PFSK-1 (cell line): Measurements from ENCODE around the gene CCT3.

Source experiments
- FOXP2 ChIP-seq: optimal IDR thresholded peaks from 2 replicates; pipeline ENCODE3; 2011; ENCODE audit warnings: borderline replicate concordance, control low read depth, inconsistent platforms; ENCODE audit not compliant: insufficient read depth; ENCODE audit errors: extremely low read length, extremely low read depth
- POLR2AphosphoS5 ChIP-seq: IDR thresholded peaks from 2 replicates; pipeline ENCODE4 v1.6.1; 2012; ENCODE audit warnings: low read depth, mild to moderate bottlenecking, control low read depth, low read length, moderate library complexity
- REST ChIP-seq, 2 experiments: IDR thresholded peaks; 2 replicates each; pipeline versions ENCODE4 v1.6.1 to v1.8.0; 2011 to 2012; ENCODE audit warnings: low read depth in 2 of 2, low read length in 2 of 2, control low read depth in 1 of 2, inconsistent platforms in 1 of 2, mild to moderate bottlenecking in 1 of 2, moderate library complexity in 1 of 2; ENCODE audit not compliant: insufficient read depth in 1 of 2
- SIN3A ChIP-seq: IDR thresholded peaks from 2 replicates; pipeline ENCODE4 v1.6.1; 2012; ENCODE audit warnings: mild to moderate bottlenecking, low read length, moderate library complexity, borderline replicate concordance; ENCODE audit not compliant: insufficient read depth
- TAF1 ChIP-seq: IDR thresholded peaks from 2 replicates; pipeline ENCODE4 v1.6.1; 2012; ENCODE audit warnings: low read length, control low read depth, borderline replicate concordance; ENCODE audit not compliant: insufficient read depth

Gene CCT3

GRCh38 chr1:156385534-156386031, 47.5 kb upstream of the CCT3 start:
- TF ChIP-seq FOXP2 (no peak), POLR2AphosphoS5 (no peak), REST (IDR thresholded peaks at IDR 0.05; ENCODE audit: insufficient read depth in 1 of 2, low read depth in 2 of 2, low read length in 2 of 2) (no peak), SIN3A (no peak), TAF1 (no peak)

- TF ChIP-seq TAF1 = no peak
- no peak for TF ChIP-seq POLR2AphosphoS5
- TF ChIP-seq FOXP2 = no peak
- TF ChIP-seq REST (IDR thresholded peaks at IDR 0.05; ENCODE audit: insufficient read depth in 1 of 2, low read depth in 2 of 2, low read length in 2 of 2) = no peak
- TF ChIP-seq SIN3A = no peak
These were observed 46.6 kb upstream of the CCT3 start for GRCh38 chr1:156384658-156385057.

GRCh38 chr1:156384007-156384406, 45.9 kb upstream of the CCT3 start:
- TF ChIP-seq POLR2AphosphoS5 (no peak), REST (IDR thresholded peaks at IDR 0.05; ENCODE audit: insufficient read depth in 1 of 2, low read depth in 2 of 2, low read length in 2 of 2) (no peak), TAF1 (no peak), FOXP2 (no peak), SIN3A (no peak)

GRCh38 chr1:156383023-156383422, 44.9 kb upstream of the CCT3 start:
- TF ChIP-seq FOXP2 (no peak), REST (IDR thresholded peaks at IDR 0.05; ENCODE audit: insufficient read depth in 1 of 2, low read depth in 2 of 2, low read length in 2 of 2) (no peak), SIN3A (no peak), POLR2AphosphoS5 (no peak), TAF1 (no peak)

- TF ChIP-seq SIN3A (no peak), FOXP2 (no peak), REST (IDR thresholded peaks at IDR 0.05; ENCODE audit: insufficient read depth in 1 of 2, low read depth in 2 of 2, low read length in 2 of 2) (no peak), POLR2AphosphoS5 (no peak), TAF1 (no peak)
These were observed 44.5 kb upstream of the CCT3 start for GRCh38 chr1:156382561-156382960.
